ENCODE data around the gene SNX5. TPM values are rescaled to one million over a fixed set of nuclear protein-coding genes. Genes with fewer than 3 reads are reported as not detected.

SNX5 gene
- total and polyA plus RNA-seq, 2 of the 13 experiments (the other 11 are each of a cell fraction or from before 2014, with no cell fraction given): 664 to 1,040 TPM

DNA sequence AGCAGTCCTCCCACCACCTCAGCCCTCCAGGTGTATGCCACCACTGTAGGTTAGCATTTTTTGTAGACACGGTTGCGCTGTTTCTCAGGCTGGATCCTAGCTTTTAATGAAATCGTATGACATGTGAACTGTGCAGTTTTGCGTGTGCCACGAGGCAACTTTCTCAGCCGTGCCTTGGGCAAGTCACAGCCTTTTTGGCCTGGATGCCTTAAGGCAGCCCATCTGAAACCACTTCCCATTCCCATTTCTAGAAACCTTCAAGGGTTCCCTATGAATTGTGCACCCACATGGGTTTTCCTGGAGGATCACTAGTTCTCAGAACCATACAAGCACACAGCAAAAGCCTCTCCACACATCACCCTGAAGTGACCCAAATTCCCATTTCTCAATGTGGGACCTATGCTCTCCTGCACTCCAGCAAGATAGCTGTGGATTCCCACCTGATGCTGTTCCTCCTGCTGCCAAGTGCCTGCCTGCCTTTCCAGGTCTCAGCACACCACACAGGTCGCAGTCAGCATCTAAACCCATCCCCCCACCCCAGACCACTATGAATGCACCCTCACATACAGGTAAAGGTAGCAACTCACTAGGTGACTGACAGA lies 28.9 kb downstream of the SNX5 start:
- POLR2A ChIA-PET: interaction anchor here (1.0 to 3.1 kb wide), 11 partner anchors 16 to 435 kb away, joined by 3 to 17 read pairs (median 5); partner anchors contain the start of genes BFSP1, MGME1, RRBP1 and SNX5
- Histone ChIP-seq H3K4me1 (ENCODE audit: insufficient read depth, low read length) (peaks cover 41% of the 10 kb centered on the region), H3K27ac (ENCODE audit: extremely low read length, insufficient read depth, low read length) (peak overlapping the region; percentile 43), H3K79me2 (ENCODE audit: insufficient read depth, low read length) (no peaks in the 10 kb centered on the region), H3K4me2 (ENCODE audit: low read depth, low read length) (peak overlapping the region; percentile 95), H3K9me3 (ENCODE audit: low read length) (no peaks in the 10 kb centered on the region), H3K4me3 (replicated peaks in 1 of 3; ENCODE audit: insufficient read depth in 1 of 3, low read depth in 2 of 3, low read length in 3 of 3) (peak overlapping the region in 1 of 3 experiments; percentile 62; a peak in 2 of 6 replicates), H3K27me3 (ENCODE audit: control insufficient read depth in 1 of 2, insufficient read depth in 2 of 2, low read length in 2 of 2) (peaks cover 6 to 18% of the 10 kb centered on the region in 2 experiments; a peak in 4 of 5 replicates), H2AFZ (ENCODE audit: low read length) (no peak overlapping the region), H4K20me1 (ENCODE audit: insufficient read depth, low read length) (peaks cover 7% of the 10 kb centered on the region; the same call in 1 of the 2 replicates), H3K36me3 (replicated peaks in 1 of 2; ENCODE audit: control insufficient read depth in 1 of 2, insufficient read depth in 2 of 2, low read length in 2 of 2) (peaks cover 11 to 27% of the 10 kb centered on the region in 2 experiments), H3K9ac (ENCODE audit: insufficient read depth, low read depth, low read length) (peak overlapping the region; percentile 63)
- intact Hi-C loops (cut with micrococcal nuclease; ENCODE audit: unreplicated experiment) (loop anchor here (1.0 to 5.0 kb wide), 6 partner anchors 41 to 435 kb away; partner anchors contain the start of gene RRBP1), in situ Hi-C loops (cut with HindIII; ENCODE audit: extremely low pct_ligation_motif_present, low pct_unique_long_range_greater_than_20kb) (loop anchor here (10.0 kb wide), 1 partner anchor 405 kb away; the partner anchor contains the start of gene BFSP1)
- CTCF ChIA-PET (ENCODE audit: low intra/inter-chr PET ratio, low total read pairs): interaction anchor here (1.1 to 4.3 kb wide), 5 partner anchors 258 to 435 kb away, joined by 5 to 17 read pairs (median 10); no protein-coding TSS in a partner anchor
- ATAC-seq (peak; percentile 45), FAIRE-seq (peak; percentile 30), DNase-seq (ENCODE audit: low spot score) (no peak)
- BruUV-seq (replicated peaks): no TSS peak
- WGBS (ENCODE audit: low lambda C conversion rate): 19% methylated on average over 7 of the region's 7 CpGs
- TF ChIP-seq, protein P1, sequence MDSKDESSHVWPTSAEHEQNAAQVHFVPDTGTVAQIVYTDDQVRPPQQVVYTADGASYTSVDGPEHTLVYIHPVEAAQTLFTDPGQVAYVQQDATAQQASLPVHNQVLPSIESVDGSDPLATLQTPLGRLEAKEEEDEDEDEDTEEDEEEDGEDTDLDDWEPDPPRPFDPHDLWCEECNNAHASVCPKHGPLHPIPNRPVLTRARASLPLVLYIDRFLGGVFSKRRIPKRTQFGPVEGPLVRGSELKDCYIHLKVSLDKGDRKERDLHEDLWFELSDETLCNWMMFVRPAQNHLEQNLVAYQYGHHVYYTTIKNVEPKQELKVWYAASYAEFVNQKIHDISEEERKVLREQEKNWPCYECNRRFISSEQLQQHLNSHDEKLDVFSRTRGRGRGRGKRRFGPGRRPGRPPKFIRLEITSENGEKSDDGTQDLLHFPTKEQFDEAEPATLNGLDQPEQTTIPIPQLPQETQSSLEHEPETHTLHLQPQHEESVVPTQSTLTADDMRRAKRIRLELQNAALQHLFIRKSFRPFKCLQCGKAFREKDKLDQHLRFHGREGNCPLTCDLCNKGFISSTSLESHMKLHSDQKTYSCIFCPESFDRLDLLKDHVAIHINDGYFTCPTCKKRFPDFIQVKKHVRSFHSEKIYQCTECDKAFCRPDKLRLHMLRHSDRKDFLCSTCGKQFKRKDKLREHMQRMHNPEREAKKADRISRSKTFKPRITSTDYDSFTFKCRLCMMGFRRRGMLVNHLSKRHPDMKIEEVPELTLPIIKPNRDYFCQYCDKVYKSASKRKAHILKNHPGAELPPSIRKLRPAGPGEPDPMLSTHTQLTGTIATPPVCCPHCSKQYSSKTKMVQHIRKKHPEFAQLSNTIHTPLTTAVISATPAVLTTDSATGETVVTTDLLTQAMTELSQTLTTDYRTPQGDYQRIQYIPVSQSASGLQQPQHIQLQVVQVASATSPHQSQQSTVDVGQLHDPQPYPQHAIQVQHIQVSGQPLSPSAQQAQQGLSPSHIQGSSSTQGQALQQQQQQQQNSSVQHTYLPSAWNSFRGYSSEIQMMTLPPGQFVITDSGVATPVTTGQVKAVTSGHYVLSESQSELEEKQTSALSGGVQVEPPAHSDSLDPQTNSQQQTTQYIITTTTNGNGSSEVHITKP (CRISPR knock-in tag; IDR thresholded peaks at IDR 0.05; ENCODE audit: low read depth): 0 out of 2 replicates have a peak, but pooled peaks have one; percentile 12
- TF ChIP-seq ZSCAN9 (CRISPR knock-in tag; IDR thresholded peaks at IDR 0.05; ENCODE audit: borderline replicate concordance) (0 out of 2 replicates have a peak, but pooled peaks have one; percentile 17), MED8 (CRISPR knock-in tag; IDR thresholded peaks at IDR 0.05; ENCODE audit: insufficient replicate concordance) (peak; percentile 86), TSC22D2 (CRISPR knock-in tag; IDR thresholded peaks at IDR 0.05; ENCODE audit: borderline replicate concordance) (no peak), SSRP1 (CRISPR knock-in tag; IDR thresholded peaks at IDR 0.05) (peak; percentile 78; the same call in 1 of the 2 replicates), NONO (IDR thresholded peaks at IDR 0.05) (0 out of 2 replicates have a peak, but pooled peaks have one; percentile 16), NONO (CRISPR knock-in tag; conservative IDR thresholded peaks at IDR 0.05) (peak; percentile 71), ZNF484 (CRISPR knock-in tag; IDR thresholded peaks at IDR 0.05; ENCODE audit: borderline replicate concordance, low read depth) (no peak), NR1H2 (CRISPR knock-in tag; IDR thresholded peaks at IDR 0.05; ENCODE audit: borderline replicate concordance, low read depth) (0 out of 2 replicates have a peak, but pooled peaks have one; percentile 52), ZSCAN30 (CRISPR knock-in tag; IDR thresholded peaks at IDR 0.05) (0 out of 2 replicates have a peak, but pooled peaks have one; percentile 44)
- TF ChIP-seq, protein P2, sequence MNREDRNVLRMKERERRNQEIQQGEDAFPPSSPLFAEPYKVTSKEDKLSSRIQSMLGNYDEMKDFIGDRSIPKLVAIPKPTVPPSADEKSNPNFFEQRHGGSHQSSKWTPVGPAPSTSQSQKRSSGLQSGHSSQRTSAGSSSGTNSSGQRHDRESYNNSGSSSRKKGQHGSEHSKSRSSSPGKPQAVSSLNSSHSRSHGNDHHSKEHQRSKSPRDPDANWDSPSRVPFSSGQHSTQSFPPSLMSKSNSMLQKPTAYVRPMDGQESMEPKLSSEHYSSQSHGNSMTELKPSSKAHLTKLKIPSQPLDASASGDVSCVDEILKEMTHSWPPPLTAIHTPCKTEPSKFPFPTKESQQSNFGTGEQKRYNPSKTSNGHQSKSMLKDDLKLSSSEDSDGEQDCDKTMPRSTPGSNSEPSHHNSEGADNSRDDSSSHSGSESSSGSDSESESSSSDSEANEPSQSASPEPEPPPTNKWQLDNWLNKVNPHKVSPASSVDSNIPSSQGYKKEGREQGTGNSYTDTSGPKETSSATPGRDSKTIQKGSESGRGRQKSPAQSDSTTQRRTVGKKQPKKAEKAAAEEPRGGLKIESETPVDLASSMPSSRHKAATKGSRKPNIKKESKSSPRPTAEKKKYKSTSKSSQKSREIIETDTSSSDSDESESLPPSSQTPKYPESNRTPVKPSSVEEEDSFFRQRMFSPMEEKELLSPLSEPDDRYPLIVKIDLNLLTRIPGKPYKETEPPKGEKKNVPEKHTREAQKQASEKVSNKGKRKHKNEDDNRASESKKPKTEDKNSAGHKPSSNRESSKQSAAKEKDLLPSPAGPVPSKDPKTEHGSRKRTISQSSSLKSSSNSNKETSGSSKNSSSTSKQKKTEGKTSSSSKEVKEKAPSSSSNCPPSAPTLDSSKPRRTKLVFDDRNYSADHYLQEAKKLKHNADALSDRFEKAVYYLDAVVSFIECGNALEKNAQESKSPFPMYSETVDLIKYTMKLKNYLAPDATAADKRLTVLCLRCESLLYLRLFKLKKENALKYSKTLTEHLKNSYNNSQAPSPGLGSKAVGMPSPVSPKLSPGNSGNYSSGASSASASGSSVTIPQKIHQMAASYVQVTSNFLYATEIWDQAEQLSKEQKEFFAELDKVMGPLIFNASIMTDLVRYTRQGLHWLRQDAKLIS (CRISPR knock-in tag; IDR thresholded peaks at IDR 0.05): peak; percentile 64; the same call in 1 of the 2 replicates
- TF ChIP-seq, protein P3, sequence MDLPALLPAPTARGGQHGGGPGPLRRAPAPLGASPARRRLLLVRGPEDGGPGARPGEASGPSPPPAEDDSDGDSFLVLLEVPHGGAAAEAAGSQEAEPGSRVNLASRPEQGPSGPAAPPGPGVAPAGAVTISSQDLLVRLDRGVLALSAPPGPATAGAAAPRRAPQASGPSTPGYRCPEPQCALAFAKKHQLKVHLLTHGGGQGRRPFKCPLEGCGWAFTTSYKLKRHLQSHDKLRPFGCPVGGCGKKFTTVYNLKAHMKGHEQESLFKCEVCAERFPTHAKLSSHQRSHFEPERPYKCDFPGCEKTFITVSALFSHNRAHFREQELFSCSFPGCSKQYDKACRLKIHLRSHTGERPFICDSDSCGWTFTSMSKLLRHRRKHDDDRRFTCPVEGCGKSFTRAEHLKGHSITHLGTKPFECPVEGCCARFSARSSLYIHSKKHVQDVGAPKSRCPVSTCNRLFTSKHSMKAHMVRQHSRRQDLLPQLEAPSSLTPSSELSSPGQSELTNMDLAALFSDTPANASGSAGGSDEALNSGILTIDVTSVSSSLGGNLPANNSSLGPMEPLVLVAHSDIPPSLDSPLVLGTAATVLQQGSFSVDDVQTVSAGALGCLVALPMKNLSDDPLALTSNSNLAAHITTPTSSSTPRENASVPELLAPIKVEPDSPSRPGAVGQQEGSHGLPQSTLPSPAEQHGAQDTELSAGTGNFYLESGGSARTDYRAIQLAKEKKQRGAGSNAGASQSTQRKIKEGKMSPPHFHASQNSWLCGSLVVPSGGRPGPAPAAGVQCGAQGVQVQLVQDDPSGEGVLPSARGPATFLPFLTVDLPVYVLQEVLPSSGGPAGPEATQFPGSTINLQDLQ (CRISPR knock-in tag; IDR thresholded peaks at IDR 0.05): peak; percentile 92
